ENCODE results near the gene LMAN1L. TPM values are rescaled to one million over a fixed set of nuclear protein-coding genes. Genes with fewer than 3 reads are reported as not detected.

The LMAN1L gene
- total RNA-seq, 6 donors from 2014 or later, result 1.0 TPM; not detected in 5

GRCh38 chr15:74839526-74840395, 27.1 kb downstream of the LMAN1L start:
- WGBS, 2 donors, result 90 to 100% methylated on average over 12 to 30 of the region's 31 CpGs
- Histone ChIP-seq H3K36me3 (peaks cover 0 to 54% (median 37%) of the 10 kb centered on the region in 4 donors), H3K27me3 (no peaks in the 10 kb centered on the region), H3K4me3 (no peak overlapping the region), H3K27ac (no peak overlapping the region), H3K4me1 (peaks cover 11 to 36% (median 20%) of the 10 kb centered on the region in 4 donors), H3K9me3 (no peaks in the 10 kb centered on the region)
- DNase-seq, result peak in 1 of 2 donors; percentile 76
- TF ChIP-seq CTCF (IDR thresholded peaks at IDR 0.05) (no peak), EP300 (IDR thresholded peaks at IDR 0.05) (no peak), POLR2A (IDR thresholded peaks at IDR 0.05) (no peak), POLR2AphosphoS5 (IDR thresholded peaks at IDR 0.05) (no peak)
- no peak for ATAC-seq (ENCODE audit: low FRiP score in 2 of 2)

- 85 to 89% methylated on average over 9 of the region's 9 CpGs for WGBS, 2 donors
- Histone ChIP-seq H3K36me3 (peaks cover 6 to 59% (median 46%) of the 10 kb centered on the region in 4 donors), H3K4me1 (peaks cover 11 to 36% (median 20%) of the 10 kb centered on the region in 4 donors), H3K27me3 (no peaks in the 10 kb centered on the region), H3K9me3 (no peaks in the 10 kb centered on the region), H3K4me3 (no peak overlapping the region), H3K27ac (no peak overlapping the region)
- DNase-seq (no peak), ATAC-seq (ENCODE audit: low FRiP score in 2 of 2) (no peak)
- TF ChIP-seq EP300 (IDR thresholded peaks at IDR 0.05) (no peak), POLR2A (IDR thresholded peaks at IDR 0.05) (no peak), CTCF (IDR thresholded peaks at IDR 0.05) (no peak), POLR2AphosphoS5 (IDR thresholded peaks at IDR 0.05) (no peak)
Measured at GRCh38 chr15:74840851-74841775, 28.5 kb downstream of the LMAN1L start.

GRCh38 chr15:74841891-74842373, 29.3 kb downstream of the LMAN1L start:
- no peak for ATAC-seq (ENCODE audit: low FRiP score in 2 of 2)
- H3K9me3 ChIP-seq, result no peaks in the 10 kb centered on the region
- H3K27ac ChIP-seq, result peak overlapping the region in 2 of 4 donors; percentile 79 to 91
- TF ChIP-seq POLR2A (IDR thresholded peaks at IDR 0.05), result no peak
- TF ChIP-seq POLR2AphosphoS5 (IDR thresholded peaks at IDR 0.05), result no peak
- TF ChIP-seq EP300 (IDR thresholded peaks at IDR 0.05), result no peak
- H3K27me3 ChIP-seq, result no peaks in the 10 kb centered on the region
- peaks cover 11 to 36% (median 20%) of the 10 kb centered on the region in 4 donors for H3K4me1 ChIP-seq
- peak overlapping the region in 3 of 4 donors; percentile 88 to 96 (median 94) for H3K4me3 ChIP-seq
- DNase-seq, result no peak
- 80% methylated on average over 14 of the region's 14 CpGs for WGBS, 2 donors
- peaks cover 6 to 56% (median 43%) of the 10 kb centered on the region in 4 donors for H3K36me3 ChIP-seq

- H3K27ac ChIP-seq, result peak within 1 kb of the TSS; percentile 79 to 91 (median 88)
- peaks cover 11 to 36% (median 20%) of the 10 kb centered on the region in 4 donors for H3K4me1 ChIP-seq
- TF ChIP-seq POLR2AphosphoS5 (IDR thresholded peaks at IDR 0.05) (peak; percentile 21 to 55), CTCF (IDR thresholded peaks at IDR 0.05) (peak; percentile 90 to 99 (median 98)), EP300 (IDR thresholded peaks at IDR 0.05) (peak in 1 of 4 donors; percentile 35), POLR2A (IDR thresholded peaks at IDR 0.05) (peak in 3 of 4 donors; percentile 57 to 81 (median 70))
- DNase-seq, result peak; percentile 95 to 99
- H3K4me3 ChIP-seq, result peak within 1 kb of the TSS; percentile 65 to 96 (median 91)
- peaks cover 7 to 57% (median 44%) of the 10 kb centered on the region in 4 donors for H3K36me3 ChIP-seq
- no peaks in the 10 kb centered on the region for H3K9me3 ChIP-seq
- ATAC-seq (ENCODE audit: low FRiP score in 2 of 2), result peak; percentile 94 to 98
- H3K27me3 ChIP-seq, result no peaks in the 10 kb centered on the region
- 2 to 7% methylated on average over 4 to 10 of the region's 84 CpGs for WGBS, 2 donors
Measured at GRCh38 chr15:74842581-74843444, 30.2 kb downstream of the LMAN1L start, which contains the start of gene ULK3. TSS of gene ULK3 (minus strand) at chr15:74843156. CDS start at chr15:74843105, 51 bp downstream.

All from upper lobe of left lung (tissue), 6 donors.